GM12878 (cell line): ENCODE data around the gene TPRA1. TPM values are rescaled to one million over a fixed set of nuclear protein-coding genes. Genes with fewer than 3 reads are reported as not detected.

Experiments
- ATAC-seq: fragments of 200-7000 bp; cut with Tn5 transposase; 3 replicates; pipeline ENCODE4 v1.9.1; 2020; ENCODE audit warnings: mild to moderate bottlenecking, moderate library complexity
- BruUV-seq: library from RNA; stranded (reverse); fragments of 400-500 nt; replicated peaks from 2 replicates; lab custom pipeline; 2021; lab: Mats Ljungman, UMichigan
- CTCF ChIA-PET: fragments of 300-600 bp; sonication (Branson Sonifier 250); formaldehyde crosslinking; extraction: SDS; loops from one replicate; lab custom pipeline; 2021; ENCODE audit warnings: inconsistent platforms; lab: Yijun Ruan, JAX
- POLR2A ChIA-PET: fragments of 350-600 bp; formaldehyde crosslinking; extraction: SDS; loops from one replicate; lab custom pipeline; 2021; ENCODE audit warnings: inconsistent platforms; lab: Charles Lee
- RAD21 ChIA-PET: fragments of 300-600 bp; sonication (Branson Sonifier 250); formaldehyde crosslinking; loops from one replicate; lab custom pipeline; 2023; ENCODE audit warnings: antibody characterized with exemption; ENCODE audit not compliant: unreplicated experiment; lab: Charles Lee
- SMC1A ChIA-PET: fragments of 300-600 bp; sonication (Branson Sonifier 250); formaldehyde crosslinking; loops from one replicate; lab custom pipeline; 2023; ENCODE audit not compliant: unreplicated experiment, uncharacterized antibody; lab: Charles Lee
- DNase-seq: peaks from one replicate; pipeline ENCODE4 v3.0.0-alpha.2; 2011; ENCODE audit warnings: low read depth, low spot score
- FAIRE-seq: peaks from 3 replicates; lab custom pipeline; 2011; peaks lifted over from hg19 to GRCh38; lab: Jason Lieb, UNC
- H2AFZ ChIP-seq: 2 replicates; pipeline ENCODE4 v1.6.0; 2011; ENCODE audit warnings: low read depth, low read length, control low read depth; ENCODE audit not compliant: control insufficient read depth
- H3K27ac ChIP-seq: 2 replicates; pipeline ENCODE4 v1.5.1; 2011; ENCODE audit warnings: control low read depth; ENCODE audit not compliant: control insufficient read depth, insufficient read depth
- H3K27me3 ChIP-seq, 2 experiments: replicated peaks in 1 of 2; 2 replicates each; pipeline versions ENCODE4 v1.6.0 to v1.6.1; 2011; ENCODE audit warnings: low read length in 1 of 2; ENCODE audit not compliant: control insufficient read depth in 2 of 2, insufficient read depth in 2 of 2
- H3K36me3 ChIP-seq, 2 experiments: 2 replicates each; pipeline ENCODE4 v1.5.1; 2011; ENCODE audit warnings: low read length in 1 of 2; ENCODE audit not compliant: control insufficient read depth in 2 of 2, insufficient read depth in 2 of 2
- H3K4me1 ChIP-seq: 2 replicates; pipeline ENCODE4 v1.6.1; 2011; ENCODE audit warnings: mild to moderate bottlenecking, low read length, moderate library complexity, mixed read lengths; ENCODE audit not compliant: control insufficient read depth, insufficient read depth
- H3K4me2 ChIP-seq: 2 replicates; pipeline ENCODE4 v1.6.0; 2011; ENCODE audit warnings: control low read depth; ENCODE audit not compliant: control insufficient read depth, insufficient read depth
- H3K4me3 ChIP-seq: fragments of 200-600 bp; sonication (generic); 2 replicates; pipeline ENCODE4 v1.5.1; 2016
- H3K79me2 ChIP-seq: 2 replicates; pipeline ENCODE4 v1.6.0; 2011; ENCODE audit warnings: low read length; ENCODE audit not compliant: control insufficient read depth, insufficient read depth
- H3K9ac ChIP-seq: 2 replicates; pipeline ENCODE4 v1.8.0; 2011; ENCODE audit warnings: low read length, control low read depth, mixed read lengths; ENCODE audit not compliant: control insufficient read depth, insufficient read depth
- H3K9me3 ChIP-seq: replicated peaks from 3 replicates; pipeline ENCODE4 v1.5.1; 2011; ENCODE audit warnings: mild to moderate bottlenecking, low read length; ENCODE audit not compliant: control insufficient read depth, insufficient read depth
- H4K20me1 ChIP-seq: 2 replicates; pipeline ENCODE4 v1.6.0; 2011; ENCODE audit not compliant: control insufficient read depth, insufficient read depth
- CTCF ChIP-seq, 3 experiments: IDR thresholded peaks in 2 of 3; conservative IDR thresholded peaks in 1 of 3; 2 replicates each; pipeline ENCODE4 v1.5.1; 2011; ENCODE audit warnings: low read depth in 3 of 3, low read length in 3 of 3, mild to moderate bottlenecking in 3 of 3, control low read depth in 2 of 3, moderate library complexity in 2 of 3, inconsistent platforms in 1 of 3, mixed read lengths in 1 of 3; ENCODE audit not compliant: control insufficient read depth in 2 of 3, insufficient read depth in 1 of 3; ENCODE audit errors: extremely low read depth in 1 of 3
- GABPA ChIP-seq: IDR thresholded peaks from 2 replicates; pipeline ENCODE4 v1.6.1; 2014; ENCODE audit warnings: antibody characterized with exemption, low read depth, mild to moderate bottlenecking, inconsistent platforms
- NFYB ChIP-seq: IDR thresholded peaks from 2 replicates; pipeline ENCODE4 v1.6.1; 2011; ENCODE audit warnings: low read depth, mild to moderate bottlenecking, low read length, improper control_type of control experiment, moderate library complexity; ENCODE audit not compliant: insufficient read depth
- POLR2AphosphoS5 ChIP-seq: IDR thresholded peaks from 2 replicates; pipeline ENCODE4 v1.6.1; 2011; ENCODE audit warnings: mild to moderate bottlenecking, low read length, inconsistent platforms
- RAD21 ChIP-seq: IDR thresholded peaks from 2 replicates; pipeline ENCODE4 v1.6.1; 2011; ENCODE audit warnings: mild to moderate bottlenecking, low read depth, low read length, moderate library complexity; ENCODE audit not compliant: insufficient read depth
- RELA ChIP-seq: fragments of 450-650 bp; IDR thresholded peaks from 2 replicates; pipeline ENCODE4 v1.8.0; 2014; ENCODE audit warnings: borderline replicate concordance; ENCODE audit not compliant: partially characterized antibody
- SMC3 ChIP-seq: IDR thresholded peaks from 2 replicates; pipeline ENCODE4 v1.6.1; 2011; ENCODE audit warnings: low read length, improper control_type of control experiment, borderline replicate concordance
- YY1 ChIP-seq: IDR thresholded peaks from 2 replicates; pipeline ENCODE4 v1.6.1; 2011; ENCODE audit warnings: low read depth, mild to moderate bottlenecking, low read length
- WGBS: methylation state at CpG from one replicate; pipeline ENCODE4 v1.1.6; 2016; ENCODE audit warnings: low lambda C conversion rate; ENCODE audit not compliant: insufficient replicate concordance, insufficient coverage; ENCODE audit errors: missing lambda C conversion rate; 5-methylcytosine and 5-hydroxymethylcytosine counted together
- in situ Hi-C: fragments of 300-500 bp; cut with MboI; formaldehyde crosslinking; loops from 9 replicates; pipeline ENCODE4 v1.14.3; 2018; ENCODE audit warnings: mixed read lengths
- intact Hi-C: fragments of 100-400 bp; cut with micrococcal nuclease; formaldehyde crosslinking; loops from one replicate; pipeline ENCODE4 v1.14.2; 2022; ENCODE audit not compliant: unreplicated experiment
- polyA plus RNA-seq, 11 experiments: library from polyadenylated mRNA; depleted of rRNA in 4 of 11; unstranded in 6 of 11; stranded (reverse) in 5 of 11; fragments of >200 nt; fragmentation: Nextera tagmentation in 4 of 11; fragmentation: Illumina TruSeq in 1 of 11; extraction: Ambion mirVana in 4 of 11; extraction: Trizol in 1 of 11; gene quantifications; 1 replicate in 1 of 11; 2 replicates in 10 of 11; pipeline versions ENCODE4 v1.2.1 to v1.2.3, GENCODE V29; 2011 to 2016; ENCODE audit warnings: inconsistent platforms in 2 of 11, missing spikeins in 2 of 11, low read depth in 1 of 11
- total RNA-seq, 4 experiments: library from RNA; depleted of rRNA in 3 of 4; stranded (reverse); fragments of >200 nt in 3 of 4; fragmentation: Illumina TruSeq in 1 of 4; extraction: Trizol in 1 of 4; gene quantifications; 2 replicates each; pipeline versions ENCODE4 v1.2.1 to v1.2.3, GENCODE V29; 2013 to 2021

TPRA1 gene
- total and polyA plus RNA-seq, 10 of the 15 experiments (the other 5 are each of a cell fraction or from before 2014, with no cell fraction given), result 1.8 to 39.6 (median 26.6) TPM

- POLR2A ChIA-PET, result no interaction called here
- WGBS, result 3% methylated on average over 8 of the region's 10 CpGs
- H2AFZ ChIP-seq, result no peak overlapping the region
Measured at GRCh38 chr3:127544192-127544802, 46.2 kb downstream of the TPRA1 start.

More at GRCh38 chr3:127544192-127544802, 46.2 kb downstream of the TPRA1 start:
- Histone ChIP-seq H3K27ac (no peak overlapping the region), H3K4me3 (no peak overlapping the region), H3K36me3 (no peaks in the 10 kb centered on the region), H3K79me2 (no peaks in the 10 kb centered on the region), H3K4me1 (no peaks in the 10 kb centered on the region), H4K20me1 (no peaks in the 10 kb centered on the region), H3K9me3 (no peaks in the 10 kb centered on the region), H3K9ac (no peak overlapping the region), H3K4me2 (no peak overlapping the region), H3K27me3 (peaks cover 0 to 1% of the 10 kb centered on the region in 2 experiments; a peak in 3 of 4 replicates)
- FAIRE-seq, result peak; percentile 86
- in situ Hi-C loops (loop anchor here (10.0 kb wide), 1 partner anchor 789 kb away; no protein-coding TSS in a partner anchor), intact Hi-C loops (loop anchor here (1.0 to 10.0 kb wide), 7 partner anchors 89 to 1409 kb away; partner anchors contain the start of gene PLXNA1)
- CTCF ChIA-PET, result interaction anchor here (0.7 to 3.3 kb wide), 11 partner anchors 9 to 1021 kb away, joined by 3 to 26 read pairs (median 6); no protein-coding TSS in a partner anchor
- no peak for TF ChIP-seq GABPA
- no peak for TF ChIP-seq POLR2AphosphoS5
- TF ChIP-seq NFYB, result no peak
- TF ChIP-seq RELA, result peak; percentile 14
- peak; percentile 53; the same call in 1 of the 2 replicates for TF ChIP-seq YY1
- peak; percentile 80 for TF ChIP-seq RAD21
- peak; percentile 75; the same call in 1 of the 2 replicates for TF ChIP-seq SMC3
- TF ChIP-seq CTCF (IDR thresholded peaks at IDR 0.05 in 2 of 3, conservative IDR thresholded peaks at IDR 0.05 in 1 of 3; ENCODE audit: control insufficient read depth in 2 of 3, extremely low read depth in 1 of 3, insufficient read depth in 1 of 3, low read depth in 3 of 3, low read length in 3 of 3), result peak; percentile 85 to 90 (median 86)
- BruUV-seq, result no TSS peak
- RAD21 ChIA-PET, result interaction anchor here (1.3 to 1.5 kb wide), 3 partner anchors 86 to 865 kb away, joined by 3 to 4 read pairs (median 4); no protein-coding TSS in a partner anchor
- DNase-seq, result no peak
- SMC1A ChIA-PET, result interaction anchor here (0.6 kb wide), 1 partner anchor 671 kb away, joined by 3 read pairs; no protein-coding TSS in a partner anchor
- peak; percentile 88 for ATAC-seq
